ENCODE results near the gene TNS1.

The TNS1 gene

GRCh38 chr2:217934321-217935131 lies 68.3 kb downstream of the TNS1 start:
- DNase-seq (ENCODE audit: extremely low read depth in 1 of 2, low read depth in 1 of 2): no peak

DNA sequence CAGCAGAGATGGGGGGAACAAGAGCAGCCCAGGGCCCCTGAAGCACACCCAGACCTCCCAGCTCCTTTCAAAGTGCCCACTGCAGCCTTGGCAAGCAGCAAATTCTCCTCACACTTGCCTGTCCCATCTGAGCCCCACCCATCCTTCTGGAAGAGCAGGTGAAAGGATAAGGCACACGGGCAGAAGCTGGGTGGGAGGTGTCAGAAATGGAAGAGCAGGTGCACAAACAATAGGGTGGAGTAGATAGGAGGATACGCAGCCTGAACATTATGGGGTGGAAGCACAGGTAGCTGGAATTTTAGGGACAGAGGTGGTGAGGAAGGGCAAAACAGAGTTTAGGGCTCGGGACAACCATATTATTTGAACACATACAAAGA lies 69.2 kb downstream of the TNS1 start:
- DNase-seq (ENCODE audit: extremely low read depth in 1 of 2, low read depth in 1 of 2): no peak

- no peak for DNase-seq (ENCODE audit: extremely low read depth in 1 of 2, low read depth in 1 of 2)
Observed at GRCh38 chr2:217932803-217933616, 69.8 kb downstream of the TNS1 start.

DNA sequence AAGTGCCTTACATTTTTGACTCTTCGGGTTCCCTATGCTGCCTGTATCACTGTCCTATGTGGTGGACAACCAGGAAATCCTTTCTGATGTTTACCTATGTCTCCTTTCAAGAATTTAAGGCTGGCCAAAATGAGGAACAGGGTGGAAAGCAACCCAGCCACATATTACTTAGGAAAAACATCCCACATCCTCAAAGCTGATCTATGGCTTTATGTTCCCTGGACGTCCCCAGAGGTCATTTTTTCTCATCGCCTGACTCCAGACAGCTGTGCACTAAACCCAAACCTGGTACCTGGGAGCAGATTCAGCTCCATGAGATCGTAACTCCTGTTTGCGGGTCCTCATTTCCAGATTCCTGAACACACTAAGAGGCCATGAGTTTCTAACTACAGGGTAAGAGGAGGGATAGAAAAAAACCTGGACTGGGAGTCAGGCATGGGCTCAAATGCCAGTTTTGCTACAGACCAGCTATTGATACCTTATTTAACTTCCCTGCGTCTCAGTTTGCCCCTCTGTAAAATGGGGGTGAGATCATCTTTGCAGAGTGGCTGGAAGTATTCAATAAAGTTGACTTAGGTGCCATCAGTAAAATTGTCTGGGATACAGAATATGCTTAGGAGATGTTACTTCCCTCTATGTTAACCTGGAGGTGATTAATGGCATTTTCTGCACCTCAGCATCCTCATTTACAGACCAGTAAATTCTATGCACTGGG lies 70.8 kb downstream of the TNS1 start:
- no peak for DNase-seq (ENCODE audit: extremely low read depth in 1 of 2, low read depth in 1 of 2)

GRCh38 chr2:217930761-217931563 lies 71.8 kb downstream of the TNS1 start:
- no peak for DNase-seq (ENCODE audit: extremely low read depth in 1 of 2, low read depth in 1 of 2)

DNA sequence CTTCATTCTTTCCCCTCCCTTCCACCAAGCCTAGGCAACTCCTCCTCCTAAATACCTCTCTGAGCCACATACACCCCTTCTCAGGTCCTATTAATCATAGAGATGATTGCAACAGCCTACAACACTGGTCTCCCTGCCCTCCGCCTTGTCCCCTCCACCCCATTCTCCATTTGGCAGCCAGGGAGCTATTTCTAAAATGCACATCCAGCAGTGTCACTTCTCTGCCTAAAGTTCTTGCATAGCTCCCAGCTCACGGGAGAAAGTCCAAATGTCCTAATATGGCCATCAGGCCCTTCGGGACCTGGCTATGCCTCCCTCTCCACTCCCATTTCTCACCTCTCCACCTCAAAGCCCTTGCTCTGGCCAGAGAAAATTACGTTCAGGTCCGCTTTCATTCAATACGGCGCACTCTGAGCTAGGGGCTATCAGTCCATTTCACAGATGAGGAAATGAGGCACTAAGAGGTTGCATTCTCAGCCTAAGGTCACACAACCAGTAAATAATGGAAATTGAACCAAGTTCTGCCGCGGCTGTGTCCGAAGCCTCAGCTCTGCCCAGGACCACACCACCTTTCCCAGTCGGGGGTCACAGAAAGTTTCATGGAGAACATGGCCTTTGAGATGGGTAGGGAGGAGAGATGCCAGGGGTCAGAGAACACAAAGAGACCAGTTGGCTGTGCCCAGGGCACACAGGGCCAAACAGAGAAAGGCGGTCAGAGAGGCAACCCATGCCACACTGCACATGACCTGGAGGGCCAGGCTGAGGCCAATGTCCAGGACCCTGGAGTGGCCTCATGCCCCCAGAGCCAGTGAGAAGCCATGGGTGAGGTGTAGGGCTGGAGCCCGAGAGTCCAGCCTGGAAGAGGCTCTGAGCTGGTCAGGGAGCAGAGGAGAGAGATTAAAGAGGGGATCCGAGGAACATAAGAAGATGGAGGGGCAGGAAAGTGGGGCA lies 72.8 kb downstream of the TNS1 start:
- no peak for DNase-seq (ENCODE audit: extremely low read depth in 1 of 2, low read depth in 1 of 2)

DNA sequence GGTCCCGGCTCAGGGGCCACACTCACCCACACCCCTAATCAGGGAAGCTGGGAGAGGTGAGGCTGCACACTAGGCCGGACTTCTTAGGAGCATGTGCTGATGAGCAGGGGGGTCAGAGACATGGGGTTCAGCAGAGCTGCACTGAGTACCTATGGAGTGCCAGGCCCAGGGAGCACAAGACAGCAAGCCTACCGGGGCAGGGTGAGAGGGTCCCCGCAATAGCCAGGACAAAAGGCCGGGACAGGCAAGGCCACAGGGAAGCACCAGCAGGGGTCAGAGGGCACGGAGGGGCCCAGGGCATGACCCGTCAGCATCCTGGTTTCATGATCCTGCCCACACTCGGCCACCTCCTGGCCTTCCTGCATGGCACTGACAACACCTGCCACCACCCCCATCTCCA lies 73.5 kb downstream of the TNS1 start:
- no peak for DNase-seq (ENCODE audit: extremely low read depth in 1 of 2, low read depth in 1 of 2)

DNA sequence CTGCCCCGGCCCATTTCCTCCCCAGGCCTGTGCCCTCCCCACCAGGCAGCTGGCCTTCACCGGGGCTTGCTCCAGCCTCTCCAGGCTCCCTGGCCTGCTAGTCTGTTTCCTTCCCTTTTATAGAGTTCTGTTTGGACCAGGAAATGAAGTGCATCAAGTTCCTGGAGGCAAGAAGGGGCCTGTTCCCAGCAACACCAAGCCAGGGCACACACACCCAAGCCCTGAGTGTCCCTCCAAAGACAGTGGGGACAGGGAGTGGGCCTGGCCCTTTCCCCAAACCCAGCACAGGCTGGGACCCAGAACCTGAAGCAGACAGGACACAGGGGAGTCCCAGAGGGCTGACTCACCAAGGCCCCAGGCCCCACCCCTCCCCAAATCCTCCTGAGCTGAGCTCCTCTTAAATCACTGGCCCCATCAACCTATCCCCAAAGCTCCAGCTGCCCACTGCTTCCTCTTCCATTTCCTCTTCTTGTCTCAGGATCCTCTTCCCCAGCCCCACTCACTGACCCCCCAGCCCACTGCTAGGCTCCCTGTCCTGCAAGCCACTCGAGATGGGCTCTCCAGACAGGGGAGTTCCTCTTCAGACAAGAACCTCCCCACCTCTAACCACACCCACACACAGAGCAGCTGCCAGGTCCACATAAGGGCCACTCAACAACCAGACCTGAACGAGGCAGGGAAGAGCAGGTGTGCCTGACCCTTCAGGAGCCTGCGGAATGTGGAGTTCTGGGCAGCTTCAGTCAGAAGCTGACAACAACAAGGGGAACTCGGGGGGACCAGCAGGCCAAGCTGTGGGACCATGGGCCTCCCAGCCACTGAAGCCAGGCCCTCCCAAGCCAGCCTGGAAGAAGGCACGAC lies 74.2 kb downstream of the TNS1 start:
- no peak for DNase-seq (ENCODE audit: extremely low read depth in 1 of 2, low read depth in 1 of 2)

- DNase-seq (ENCODE audit: extremely low read depth in 1 of 2, low read depth in 1 of 2): no peak
Observed at GRCh38 chr2:217927601-217928323, 75.0 kb downstream of the TNS1 start.

GRCh38 chr2:217926801-217927200 lies 76.0 kb downstream of the TNS1 start:
- no peak for DNase-seq (ENCODE audit: extremely low read depth in 1 of 2, low read depth in 1 of 2)

GRCh38 chr2:217924346-217924901 lies 78.4 kb downstream of the TNS1 start:
- no peak for DNase-seq (ENCODE audit: extremely low read depth in 1 of 2, low read depth in 1 of 2)

- no peak for DNase-seq (ENCODE audit: extremely low read depth in 1 of 2, low read depth in 1 of 2)
Observed at GRCh38 chr2:217923007-217923686, 79.6 kb downstream of the TNS1 start.

- DNase-seq (ENCODE audit: extremely low read depth in 1 of 2, low read depth in 1 of 2): no peak
Observed at GRCh38 chr2:217922101-217923006, 80.4 kb downstream of the TNS1 start.

- no peak for DNase-seq (ENCODE audit: extremely low read depth in 1 of 2, low read depth in 1 of 2)
Observed at GRCh38 chr2:217920879-217921603, 81.8 kb downstream of the TNS1 start.

- DNase-seq (ENCODE audit: extremely low read depth in 1 of 2, low read depth in 1 of 2): no peak
Observed at GRCh38 chr2:217919781-217920351, 82.9 kb downstream of the TNS1 start.
